ENCODE data around the gene NKD1.
"Not testable (repeated sequence)": the region's sequence is repeated elsewhere in the genome, so short reads cannot be mapped to it uniquely, and the experiment has no call there.

Gene NKD1

DNA sequence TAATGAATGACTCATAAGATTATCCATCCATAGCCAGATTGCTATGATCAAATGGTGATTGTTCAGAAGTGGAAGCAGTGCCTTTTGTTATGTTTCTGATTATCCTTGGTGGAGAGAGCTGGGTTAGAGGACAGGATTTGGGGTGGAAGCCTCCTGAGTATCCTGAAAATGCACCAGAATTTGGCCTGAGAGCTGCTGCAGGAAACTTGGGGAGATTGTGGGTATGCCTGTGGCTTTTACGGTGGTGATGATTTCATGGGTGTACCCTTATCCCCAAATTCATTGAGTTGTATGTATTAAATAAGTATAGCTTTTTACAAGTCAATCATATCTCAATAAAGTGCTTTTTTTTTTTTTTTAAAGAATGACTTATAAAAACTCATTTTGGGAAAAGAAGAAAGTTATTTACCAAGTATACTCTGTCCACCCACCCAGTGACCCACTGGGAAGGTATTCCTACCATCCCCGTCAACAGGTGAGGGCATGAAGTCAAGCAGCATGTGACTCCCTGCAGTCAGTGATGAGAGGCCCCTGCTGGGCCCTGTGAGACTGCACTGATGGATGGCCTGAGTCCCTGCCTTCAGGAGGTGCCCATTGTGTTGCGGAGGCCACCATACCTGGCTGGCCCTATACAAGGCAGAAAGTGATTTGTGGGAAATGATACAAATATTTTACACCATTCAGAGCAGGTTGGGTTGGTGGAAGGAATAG, 28.4 kb downstream of the NKD1 start:
- in situ Hi-C loops (cut with HindIII; ENCODE audit: low sequenced_read_pairs) = no loop called here

GRCh38 chr16:50578137-50578536, 29.9 kb downstream of the NKD1 start:
- in situ Hi-C loops (cut with HindIII; ENCODE audit: low sequenced_read_pairs) = no loop called here

DNA sequence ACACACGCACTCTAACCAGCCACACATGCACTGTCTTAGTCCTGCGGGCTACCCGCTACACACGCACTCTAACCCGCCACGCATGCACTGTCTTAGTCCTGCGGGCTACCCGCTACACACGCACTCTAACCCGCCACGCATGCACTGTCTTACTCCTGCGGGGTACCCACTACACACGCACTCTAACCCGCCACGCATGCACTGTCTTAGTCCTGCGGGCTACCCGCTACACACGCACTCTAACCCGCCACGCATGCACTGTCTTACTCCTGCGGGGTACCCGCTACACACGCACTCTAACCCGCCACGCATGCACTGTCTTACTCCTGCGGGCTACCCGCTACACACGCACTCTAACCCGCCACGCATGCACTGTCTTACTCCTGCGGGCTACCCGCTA, 31.2 kb downstream of the NKD1 start:
- in situ Hi-C loops (cut with HindIII; ENCODE audit: low sequenced_read_pairs) = not testable (repeated sequence)

DNA sequence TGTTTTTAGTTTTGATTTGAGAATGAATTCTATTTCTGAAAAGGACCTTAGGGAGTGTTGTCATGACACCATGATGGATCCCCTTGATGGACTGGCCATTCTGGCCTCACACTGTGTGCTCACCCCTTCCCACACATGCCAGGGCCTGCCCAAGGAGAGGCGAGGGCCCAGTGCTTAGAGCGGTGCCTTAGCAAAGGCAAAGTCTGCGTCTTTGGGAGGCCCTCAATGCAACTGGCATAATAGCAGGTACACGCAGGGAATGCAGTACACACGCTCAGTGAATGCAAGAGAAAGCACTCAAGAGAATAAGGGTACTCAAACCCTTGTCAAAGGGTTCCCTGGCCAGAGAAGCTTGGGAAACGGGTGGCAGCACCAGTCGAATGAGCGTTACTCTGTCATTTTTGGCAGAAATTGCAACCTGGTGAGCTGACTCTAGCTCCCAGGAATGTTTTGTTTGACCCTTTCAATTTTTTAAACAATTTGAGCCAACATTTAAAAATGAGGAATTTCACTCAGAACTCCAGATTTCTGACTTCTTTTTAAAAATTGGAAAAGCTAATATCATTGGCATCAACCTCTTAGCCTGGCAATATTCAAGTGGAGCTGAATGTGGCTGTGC, 32.1 kb downstream of the NKD1 start:
- in situ Hi-C loops (cut with HindIII; ENCODE audit: low sequenced_read_pairs) = no loop called here

GRCh38 chr16:50581845-50582244, 33.6 kb downstream of the NKD1 start:
- in situ Hi-C loops (cut with HindIII; ENCODE audit: low sequenced_read_pairs) = no loop called here

- in situ Hi-C loops (cut with HindIII; ENCODE audit: low sequenced_read_pairs) = no loop called here
Measured at GRCh38 chr16:50583211-50583610, 35.0 kb downstream of the NKD1 start.

DNA sequence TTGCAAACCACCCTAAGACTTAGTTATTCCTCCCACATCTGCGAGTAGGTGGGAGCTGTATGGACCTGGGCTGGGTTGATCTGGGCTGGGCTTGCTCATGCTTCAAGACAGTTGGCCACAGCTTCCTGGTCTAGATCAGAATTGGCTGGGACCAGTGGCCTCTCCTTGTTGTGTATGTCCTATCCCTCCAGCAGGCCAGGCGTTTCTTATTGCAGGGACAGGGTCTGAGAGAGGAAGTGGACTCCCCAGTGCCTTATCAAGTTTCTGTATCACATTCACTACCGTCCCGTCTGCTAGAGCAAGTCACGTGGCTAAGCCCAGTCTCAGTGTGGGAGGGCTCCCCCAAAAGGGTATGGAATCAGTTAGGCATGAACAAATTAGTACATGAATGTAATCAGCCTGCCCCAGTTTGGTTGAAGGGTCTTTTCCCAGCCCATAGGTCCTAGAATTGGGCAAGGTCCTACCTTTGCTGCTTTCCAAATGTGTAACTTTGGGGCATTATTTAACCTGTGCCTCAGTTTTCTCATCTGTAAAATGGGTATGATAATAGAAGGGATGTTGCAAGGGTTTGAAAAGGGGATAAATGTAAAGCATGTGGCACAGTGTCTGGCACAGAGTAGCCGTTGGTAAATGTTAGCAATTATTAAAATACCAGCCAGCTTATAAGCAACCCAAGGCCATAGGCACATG, 36.0 kb downstream of the NKD1 start:
- in situ Hi-C loops (cut with HindIII; ENCODE audit: low sequenced_read_pairs) = no loop called here

DNA sequence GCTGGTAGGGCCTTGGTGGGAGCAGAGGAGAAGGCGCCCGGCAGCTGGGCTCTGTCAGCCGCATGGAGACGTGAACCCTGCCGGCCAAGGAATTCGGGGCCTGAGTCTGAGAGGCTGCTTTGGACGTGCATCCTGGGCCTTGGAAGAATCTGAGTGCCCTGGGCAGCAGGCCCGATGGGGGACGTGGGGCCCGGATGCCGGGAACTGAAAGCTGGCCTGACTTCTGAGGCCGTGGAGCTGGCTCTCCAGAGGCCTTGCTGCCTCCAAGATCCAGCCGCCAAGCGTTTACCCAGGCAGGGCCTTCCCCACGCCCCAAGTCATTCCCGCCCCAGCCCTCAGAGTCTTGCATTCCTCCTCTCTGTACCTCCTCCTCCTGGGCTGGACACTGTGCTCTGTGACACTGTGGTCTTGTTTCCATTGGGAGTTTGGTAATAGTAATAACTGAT, 37.2 kb downstream of the NKD1 start:
- in situ Hi-C loops (cut with HindIII; ENCODE audit: low sequenced_read_pairs) = no loop called here

GRCh38 chr16:50587543-50587942, 39.3 kb downstream of the NKD1 start:
- in situ Hi-C loops (cut with HindIII; ENCODE audit: low sequenced_read_pairs) = no loop called here

- in situ Hi-C loops (cut with HindIII; ENCODE audit: low sequenced_read_pairs) = no loop called here
Measured at GRCh38 chr16:50588276-50588675, 40.1 kb downstream of the NKD1 start.

DNA sequence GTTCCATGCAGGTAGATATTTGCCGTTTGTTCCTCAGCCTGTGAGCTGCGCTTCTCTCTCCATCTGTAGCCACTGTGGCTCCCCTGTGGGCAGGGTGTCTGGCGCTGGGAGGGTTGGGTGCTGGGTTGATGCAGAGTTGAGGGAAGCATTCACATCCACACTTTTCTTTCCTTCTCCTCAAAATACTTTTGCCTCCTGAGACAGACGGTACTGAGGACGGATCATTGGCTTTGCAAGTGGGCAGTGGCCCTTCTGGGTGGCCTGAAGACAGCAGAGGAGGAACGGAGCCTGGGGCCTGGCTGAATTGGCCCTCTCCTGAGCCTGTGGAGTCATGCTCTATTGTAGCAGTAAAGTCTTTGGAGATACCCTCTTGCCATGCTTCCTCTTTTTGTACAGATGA, 43.0 kb downstream of the NKD1 start:
- in situ Hi-C loops (cut with HindIII; ENCODE audit: low sequenced_read_pairs) = no loop called here

GRCh38 chr16:50591800-50592771, 43.9 kb downstream of the NKD1 start:
- in situ Hi-C loops (cut with HindIII; ENCODE audit: low sequenced_read_pairs) = no loop called here

- in situ Hi-C loops (cut with HindIII; ENCODE audit: low sequenced_read_pairs) = no loop called here
Measured at GRCh38 chr16:50592996-50593395, 44.8 kb downstream of the NKD1 start.

DNA sequence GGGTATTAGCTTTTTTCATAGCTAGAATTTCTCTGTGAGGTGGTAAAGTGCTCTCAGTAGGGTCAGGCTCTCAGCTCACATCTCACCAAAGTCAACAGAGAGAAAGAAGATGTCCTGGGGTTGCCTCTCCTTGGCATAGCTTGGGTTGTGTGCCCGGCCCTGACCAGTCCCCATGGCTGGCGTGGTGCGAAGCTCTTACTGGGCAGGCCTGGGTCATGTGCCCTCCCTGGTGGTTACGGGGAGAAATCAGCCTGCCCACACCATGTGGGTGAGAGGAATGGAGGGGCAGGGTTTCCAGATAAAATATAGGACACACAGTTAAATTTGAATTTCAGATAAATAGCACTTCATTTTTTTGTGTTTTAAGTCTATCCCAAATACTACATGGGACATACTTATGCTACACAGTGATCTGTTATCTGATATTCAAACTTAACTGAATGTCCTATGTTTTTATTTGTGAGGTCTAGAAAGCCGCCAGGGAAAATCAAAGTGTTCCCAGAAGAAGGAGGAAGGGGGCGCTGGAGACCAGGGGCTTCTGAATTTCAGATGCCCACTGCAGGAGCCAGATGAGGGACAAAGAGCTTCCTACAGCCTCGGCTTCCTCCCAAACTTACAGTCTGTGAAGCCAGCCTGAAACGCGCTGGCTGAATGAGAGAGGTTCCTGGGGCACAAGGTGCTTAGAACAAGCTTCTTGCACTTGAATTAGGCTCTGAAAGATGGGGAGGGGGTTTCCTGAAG, 45.4 kb downstream of the NKD1 start:
- in situ Hi-C loops (cut with HindIII; ENCODE audit: low sequenced_read_pairs) = no loop called here

- in situ Hi-C loops (cut with HindIII; ENCODE audit: low sequenced_read_pairs) = no loop called here
Measured at GRCh38 chr16:50594308-50595260, 46.4 kb downstream of the NKD1 start.

DNA sequence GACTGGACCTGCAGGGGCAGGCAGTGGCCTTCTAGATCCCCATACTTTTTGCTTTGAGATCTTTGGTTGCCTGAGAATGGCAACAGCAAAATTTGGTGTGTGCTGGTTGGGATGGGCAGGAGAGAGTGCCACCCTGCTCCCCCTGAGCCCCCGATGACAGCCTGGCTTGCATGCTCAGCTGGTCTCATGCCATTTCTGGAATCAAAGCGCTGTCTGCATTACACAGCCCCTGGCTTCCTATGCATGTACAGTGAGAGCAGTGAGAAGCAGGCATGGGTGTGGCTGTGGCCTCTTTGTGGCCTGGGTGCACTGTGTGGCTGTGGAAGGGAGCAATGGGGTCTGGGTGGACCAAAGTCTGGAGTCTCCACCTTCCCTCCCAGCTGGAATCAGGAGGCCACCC, 47.7 kb downstream of the NKD1 start:
- in situ Hi-C loops (cut with HindIII; ENCODE audit: low sequenced_read_pairs) = no loop called here

DNA sequence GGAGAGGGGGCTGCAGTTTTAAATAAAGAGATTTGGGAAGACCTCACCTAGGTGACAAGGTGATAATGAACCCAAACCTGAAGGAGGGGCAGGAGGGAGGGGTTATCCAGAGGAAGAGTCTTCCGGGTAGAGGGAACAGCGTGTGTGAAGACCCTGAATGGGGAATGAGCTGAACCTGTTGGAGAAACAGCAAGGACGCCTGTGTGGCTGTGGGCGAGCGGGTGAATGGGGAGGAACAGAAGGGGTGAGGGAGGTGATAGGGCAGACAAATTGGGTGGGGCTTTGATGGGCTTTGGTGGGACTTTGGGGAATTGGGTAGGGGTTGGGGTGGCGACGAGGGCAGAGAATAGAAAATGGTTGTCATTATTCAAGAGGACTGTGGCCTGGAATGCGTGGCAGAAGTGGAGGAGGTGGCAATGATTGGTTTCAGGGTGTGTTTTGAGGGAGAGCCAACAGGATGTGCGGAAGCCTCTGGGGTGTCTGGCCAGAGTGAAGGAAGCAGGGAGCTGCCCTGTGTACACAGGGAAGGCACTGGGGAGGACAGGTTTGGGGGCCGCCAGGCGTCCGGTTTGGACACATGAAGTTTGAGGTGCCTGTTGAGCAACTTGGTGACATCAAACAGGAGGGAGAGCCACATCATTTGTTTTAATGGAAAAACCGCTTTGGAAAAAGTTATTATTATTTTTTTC, 48.7 kb downstream of the NKD1 start:
- in situ Hi-C loops (cut with HindIII; ENCODE audit: low sequenced_read_pairs) = no loop called here

- in situ Hi-C loops (cut with HindIII; ENCODE audit: low sequenced_read_pairs) = no loop called here
Measured at GRCh38 chr16:50597563-50598255, 49.5 kb downstream of the NKD1 start.
